Stimulated activated effector memory CD8-positive, alpha-beta T cell treated with anti-CD3 and anti-CD28 coated beads, Interleukin-12 subunit alpha, Interleukin-12 subunit beta, amount 100 ng/mL, for 72 hours (primary cell): ENCODE results near the gene RRP1B.

Experiments
- ATAC-seq: fragments of 150-1000 bp; cut with Tn5 transposase; 2 replicates; pipeline ENCODE4 v1.10.0; 2021
- DNase-seq, 2 donors: peaks; one replicate each; pipeline ENCODE4 v3.0.0; 2021 to 2022; ENCODE audit warnings: low spot score in 2 of 2
- H3K27ac Mint-ChIP-seq: one replicate; pipeline ENCODE4 v1.8.0; 2022; ENCODE audit warnings: mild to moderate bottlenecking, mixed read lengths
- H3K36me3 Mint-ChIP-seq: one replicate; pipeline ENCODE4 v1.8.0; 2022; ENCODE audit warnings: mild to moderate bottlenecking, mixed read lengths
- H3K4me1 Mint-ChIP-seq: one replicate; pipeline ENCODE4 v1.8.0; 2022; ENCODE audit warnings: mixed read lengths
- H3K4me3 Mint-ChIP-seq: one replicate; pipeline ENCODE4 v1.8.0; 2022; ENCODE audit warnings: mild to moderate bottlenecking, mixed read lengths
- H3K9me3 Mint-ChIP-seq: one replicate; pipeline ENCODE4 v1.8.0; 2022; ENCODE audit warnings: mixed read lengths

RRP1B gene

GRCh38 chr21:43744725-43745124 is 85.4 kb downstream of the RRP1B start:
- H3K27ac Mint-ChIP-seq: peak overlapping the region; percentile 77
- no peak for DNase-seq
- H3K4me1 Mint-ChIP-seq: peaks cover 10% of the 10 kb centered on the region
- ATAC-seq: no peak
- H3K9me3 Mint-ChIP-seq: no peaks in the 10 kb centered on the region
- peaks cover 57% of the 10 kb centered on the region for H3K36me3 Mint-ChIP-seq
- H3K4me3 Mint-ChIP-seq: no peak overlapping the region
